ENCODE data around the gene GNG7.
"Not testable (repeated sequence)": the region's sequence is repeated elsewhere in the genome, so short reads cannot be mapped to it uniquely, and the experiment has no call there.

The GNG7 gene

GRCh38 chr19:2726904-2727639 lies 24.6 kb upstream of the GNG7 start:
- DNase-seq, result no peak

- no peak for DNase-seq
Observed at GRCh38 chr19:2726160-2726855, 23.8 kb upstream of the GNG7 start.

- DNase-seq, result no peak
Observed at GRCh38 chr19:2724148-2724557, 21.7 kb upstream of the GNG7 start.

- no peak for DNase-seq
Observed at GRCh38 chr19:2723747-2724146, 21.3 kb upstream of the GNG7 start.

- DNase-seq, result no peak
Observed at GRCh38 chr19:2723345-2723715, 20.8 kb upstream of the GNG7 start.

GRCh38 chr19:2722541-2723344 lies 20.2 kb upstream of the GNG7 start:
- peak; percentile 40 for DNase-seq

- no peak for DNase-seq
Observed at GRCh38 chr19:2721570-2722540, 19.4 kb upstream of the GNG7 start.

GRCh38 chr19:2720777-2721569 lies 18.5 kb upstream of the GNG7 start, which contains the start of gene DIRAS1:
DIRAS1 (minus strand) TSS chr19:2721372; CDS start chr19:2717806, 3,566 bp downstream.
- DNase-seq, result no peak

- DNase-seq, result peak; percentile 46
Observed at GRCh38 chr19:2719920-2720776, 17.7 kb upstream of the GNG7 start.

GRCh38 chr19:2719232-2719735 lies 16.8 kb upstream of the GNG7 start:
- no peak for DNase-seq

GRCh38 chr19:2717638-2718541 lies 15.4 kb upstream of the GNG7 start:
- no peak for DNase-seq

- no peak for DNase-seq
Observed at GRCh38 chr19:2716722-2717637, 14.5 kb upstream of the GNG7 start.

GRCh38 chr19:2716275-2716650 lies 13.8 kb upstream of the GNG7 start:
- DNase-seq, result no peak

GRCh38 chr19:2715470-2716274 lies 13.2 kb upstream of the GNG7 start:
- no peak for DNase-seq

- no peak for DNase-seq
Observed at GRCh38 chr19:2714531-2715269, 12.2 kb upstream of the GNG7 start.

GRCh38 chr19:2714102-2714501 lies 11.6 kb upstream of the GNG7 start:
- not testable (repeated sequence) for DNase-seq

Data from fibroblast of skin of scalp (primary cell).